Measurements from ENCODE around the gene MAST4. TPM values are rescaled to one million over a fixed set of nuclear protein-coding genes. Genes with fewer than 3 reads are reported as not detected.

The MAST4 gene
- total and polyA plus RNA-seq, 8 donors, result 5.9 to 29.7 (median 10.0) TPM

GRCh38 chr5:66987126-66987525 lies 390.9 kb downstream of the MAST4 start:
- H3K27me3 ChIP-seq, result no peaks in the 10 kb centered on the region
- H3K36me3 ChIP-seq, result no peaks in the 10 kb centered on the region
- DNase-seq (no peak), FAIRE-seq (no peak), ATAC-seq (no peak)
- peaks cover 0 to 9% (median 0%) of the 10 kb centered on the region in 3 donors for H3K4me1 ChIP-seq
- no peak overlapping the region for H3K27ac ChIP-seq
- intact Hi-C loops (cut with DNase I), result no loop called here
- 74 to 76% methylated on average over 2 of the region's 2 CpGs for WGBS, 2 donors
- no peaks in the 10 kb centered on the region for H3K9me3 ChIP-seq
- TF ChIP-seq CTCF (IDR thresholded peaks at IDR 0.05), result no peak
- no peak overlapping the region for H3K4me3 ChIP-seq

GRCh38 chr5:66987540-66987939 lies 391.3 kb downstream of the MAST4 start:
- Histone ChIP-seq H3K9me3 (no peaks in the 10 kb centered on the region), H3K27ac (no peak overlapping the region), H3K4me1 (peaks cover 0 to 9% (median 0%) of the 10 kb centered on the region in 3 donors), H3K4me3 (no peak overlapping the region), H3K27me3 (no peaks in the 10 kb centered on the region), H3K36me3 (no peaks in the 10 kb centered on the region)
- intact Hi-C loops (cut with DNase I), result no loop called here
- FAIRE-seq, result peak; percentile 5
- no peak for DNase-seq
- WGBS, 2 donors, result 38 to 39% methylated on average over 3 of the region's 3 CpGs
- ATAC-seq, result peak in 3 of 4 donors; percentile 11 to 38 (median 28)
- TF ChIP-seq CTCF (IDR thresholded peaks at IDR 0.05), result no peak

- no peak for DNase-seq
- WGBS, 2 donors, result 40 to 44% methylated on average over 3 of the region's 3 CpGs
- Histone ChIP-seq H3K36me3 (no peaks in the 10 kb centered on the region), H3K4me1 (peaks cover 0 to 9% (median 0%) of the 10 kb centered on the region in 3 donors), H3K27ac (no peak overlapping the region), H3K27me3 (no peaks in the 10 kb centered on the region), H3K4me3 (no peak overlapping the region), H3K9me3 (no peaks in the 10 kb centered on the region)
- ATAC-seq, result peak in 3 of 4 donors; percentile 80 to 91 (median 86)
- peak; percentile 51 to 82 (median 80) for TF ChIP-seq CTCF (IDR thresholded peaks at IDR 0.05)
- intact Hi-C loops (cut with DNase I), result no loop called here
- peak; percentile 13 for FAIRE-seq
These were observed 392.0 kb downstream of the MAST4 start for GRCh38 chr5:66987949-66988838.

GRCh38 chr5:66989286-66989685 lies 393.1 kb downstream of the MAST4 start:
- TF ChIP-seq CTCF (IDR thresholded peaks at IDR 0.05), result no peak
- ATAC-seq, result no peak
- H3K36me3 ChIP-seq, result no peaks in the 10 kb centered on the region
- no peaks in the 10 kb centered on the region for H3K9me3 ChIP-seq
- no peak for DNase-seq
- FAIRE-seq, result no peak
- H3K4me1 ChIP-seq, result peaks cover 0 to 9% (median 0%) of the 10 kb centered on the region in 3 donors
- H3K27ac ChIP-seq, result no peak overlapping the region
- intact Hi-C loops (cut with DNase I), result no loop called here
- no peaks in the 10 kb centered on the region for H3K27me3 ChIP-seq
- 0% methylated on average over 1 of the region's 1 CpG for WGBS, 2 donors
- H3K4me3 ChIP-seq, result no peak overlapping the region

- TF ChIP-seq CTCF (IDR thresholded peaks at IDR 0.05), result no peak
- DNase-seq (no peak), ATAC-seq (no peak), FAIRE-seq (peak; percentile 86)
- Histone ChIP-seq H3K36me3 (no peaks in the 10 kb centered on the region), H3K4me1 (peaks cover 0 to 9% (median 0%) of the 10 kb centered on the region in 3 donors), H3K9me3 (no peaks in the 10 kb centered on the region), H3K27ac (no peak overlapping the region), H3K27me3 (no peaks in the 10 kb centered on the region), H3K4me3 (no peak overlapping the region)
- 89 to 91% methylated on average over 2 of the region's 2 CpGs for WGBS, 2 donors
- intact Hi-C loops (cut with DNase I), result no loop called here
These were observed 393.6 kb downstream of the MAST4 start for GRCh38 chr5:66989781-66990180.

Measured in pancreas (tissue), 10 donors.